Measurements from ENCODE around the gene LY86.

Gene LY86

GRCh38 chr6:6660339-6661045 is 72.0 kb downstream of the LY86 start:
- Histone ChIP-seq H3K27me3 (ENCODE audit: low read length) (no peaks in the 10 kb centered on the region), H3K4me2 (ENCODE audit: low read depth, low read length, poor library complexity, severe bottlenecking) (no peak overlapping the region), H3K79me2 (ENCODE audit: insufficient read depth, low read length) (no peaks in the 10 kb centered on the region), H3K9me2 (replicated peaks; ENCODE audit: insufficient read depth, low read length) (no peaks in the 10 kb centered on the region), H3K9ac (ENCODE audit: low read length) (no peak overlapping the region), H3K9me3 (ENCODE audit: insufficient read depth, low read length) (peaks cover 13% of the 10 kb centered on the region; the same call in 1 of the 2 replicates), H3F3A (ENCODE audit: insufficient read depth) (no peaks in the 10 kb centered on the region), H4K20me1 (ENCODE audit: low read depth, low read length) (no peaks in the 10 kb centered on the region), H3K4me3 (ENCODE audit: insufficient read depth, low read length, poor library complexity, severe bottlenecking) (no peak overlapping the region), H3K36me3 (ENCODE audit: low read length) (no peaks in the 10 kb centered on the region), H2AFZ (ENCODE audit: low read depth, low read length, severe bottlenecking) (no peak overlapping the region), H3K27ac (ENCODE audit: low read depth, low read length) (no peak overlapping the region)
- TF ChIP-seq EZH2phosphoT487 (conservative IDR thresholded peaks at IDR 0.05; ENCODE audit: low read length) (no peak), CTCF (IDR thresholded peaks at IDR 0.05; ENCODE audit: insufficient read depth, low read length, poor library complexity, severe bottlenecking) (no peak)

GRCh38 chr6:6661191-6661590 is 72.7 kb downstream of the LY86 start:
- Histone ChIP-seq H3K79me2 (ENCODE audit: insufficient read depth, low read length) (no peaks in the 10 kb centered on the region), H3K9me3 (ENCODE audit: insufficient read depth, low read length) (peaks cover 13% of the 10 kb centered on the region; the same call in 1 of the 2 replicates), H3F3A (ENCODE audit: insufficient read depth) (no peaks in the 10 kb centered on the region), H3K4me3 (ENCODE audit: insufficient read depth, low read length, poor library complexity, severe bottlenecking) (no peak overlapping the region), H3K36me3 (ENCODE audit: low read length) (no peaks in the 10 kb centered on the region), H3K9me2 (replicated peaks; ENCODE audit: insufficient read depth, low read length) (no peaks in the 10 kb centered on the region), H3K9ac (ENCODE audit: low read length) (no peak overlapping the region), H3K27me3 (ENCODE audit: low read length) (no peaks in the 10 kb centered on the region), H2AFZ (ENCODE audit: low read depth, low read length, severe bottlenecking) (no peak overlapping the region), H3K27ac (ENCODE audit: low read depth, low read length) (no peak overlapping the region), H4K20me1 (ENCODE audit: low read depth, low read length) (no peaks in the 10 kb centered on the region), H3K4me2 (ENCODE audit: low read depth, low read length, poor library complexity, severe bottlenecking) (no peak overlapping the region)
- TF ChIP-seq CTCF (IDR thresholded peaks at IDR 0.05; ENCODE audit: insufficient read depth, low read length, poor library complexity, severe bottlenecking): no peak
- no peak for TF ChIP-seq EZH2phosphoT487 (conservative IDR thresholded peaks at IDR 0.05; ENCODE audit: low read length)

- H3K4me3 ChIP-seq (ENCODE audit: insufficient read depth, low read length, poor library complexity, severe bottlenecking): no peak overlapping the region
- no peaks in the 10 kb centered on the region for H3K27me3 ChIP-seq (ENCODE audit: low read length)
- no peaks in the 10 kb centered on the region for H3F3A ChIP-seq (ENCODE audit: insufficient read depth)
- H3K9me2 ChIP-seq (replicated peaks; ENCODE audit: insufficient read depth, low read length): no peaks in the 10 kb centered on the region
- peaks cover 13% of the 10 kb centered on the region; the same call in 1 of the 2 replicates for H3K9me3 ChIP-seq (ENCODE audit: insufficient read depth, low read length)
- no peaks in the 10 kb centered on the region for H3K36me3 ChIP-seq (ENCODE audit: low read length)
- no peak overlapping the region for H3K4me2 ChIP-seq (ENCODE audit: low read depth, low read length, poor library complexity, severe bottlenecking)
- no peak overlapping the region for H2AFZ ChIP-seq (ENCODE audit: low read depth, low read length, severe bottlenecking)
- TF ChIP-seq CTCF (IDR thresholded peaks at IDR 0.05; ENCODE audit: insufficient read depth, low read length, poor library complexity, severe bottlenecking) (no peak), EZH2phosphoT487 (conservative IDR thresholded peaks at IDR 0.05; ENCODE audit: low read length) (no peak)
- no peaks in the 10 kb centered on the region for H3K79me2 ChIP-seq (ENCODE audit: insufficient read depth, low read length)
- no peak overlapping the region for H3K27ac ChIP-seq (ENCODE audit: low read depth, low read length)
- H4K20me1 ChIP-seq (ENCODE audit: low read depth, low read length): no peaks in the 10 kb centered on the region
- H3K9ac ChIP-seq (ENCODE audit: low read length): no peak overlapping the region
Measured at GRCh38 chr6:6661684-6662083, 73.2 kb downstream of the LY86 start.

Data from SU-DHL-6 (cell line).